Stimulated activated CD4-positive, alpha-beta T cell treated with anti-CD3 and anti-CD28 coated beads, Interleukin-4, amount 100 ng/mL, for 1 hour (primary cell): ENCODE measurements around the gene PRAMEF14.
"Not testable (repeated sequence)": the region's sequence is repeated elsewhere in the genome, so short reads cannot be mapped to it uniquely, and the experiment has no call there.

Experiments
- DNase-seq: peaks from one replicate; pipeline ENCODE4 v3.0.0-alpha.2; 2020

The PRAMEF14 gene

GRCh38 chr1:13347034-13347433 lies at the start of gene PRAMEF14:
PRAMEF14 (minus strand) TSS chr1:13347134; CDS start chr1:13345314, 1,820 bp downstream.
- not testable (repeated sequence) for DNase-seq

GRCh38 chr1:13395311-13395710 lies 48.4 kb upstream of the PRAMEF14 start:
- not testable (repeated sequence) for DNase-seq

GRCh38 chr1:13394761-13395160 lies 47.8 kb upstream of the PRAMEF14 start:
- DNase-seq, result not testable (repeated sequence)

GRCh38 chr1:13393004-13393403 lies 46.1 kb upstream of the PRAMEF14 start:
- DNase-seq, result not testable (repeated sequence)

- not testable (repeated sequence) for DNase-seq
Measured at GRCh38 chr1:13389332-13389731, 42.4 kb upstream of the PRAMEF14 start, which contains the start of gene PRAMEF17. PRAMEF17 (plus strand) TSS chr1:13389632; CDS start chr1:13389658, 26 bp downstream.

- DNase-seq, result not testable (repeated sequence)
Measured at GRCh38 chr1:13380380-13380779, 33.4 kb upstream of the PRAMEF14 start.

- not testable (repeated sequence) for DNase-seq
Measured at GRCh38 chr1:13378983-13379382, 32.0 kb upstream of the PRAMEF14 start.

- DNase-seq, result peak; percentile 3
Measured at GRCh38 chr1:13368544-13368943, 21.6 kb upstream of the PRAMEF14 start.

GRCh38 chr1:13366536-13366935 lies 19.6 kb upstream of the PRAMEF14 start:
- not testable (repeated sequence) for DNase-seq

GRCh38 chr1:13364928-13365327 lies 18.0 kb upstream of the PRAMEF14 start:
- DNase-seq, result not testable (repeated sequence)

GRCh38 chr1:13362364-13362763 lies 15.4 kb upstream of the PRAMEF14 start:
- not testable (repeated sequence) for DNase-seq

- DNase-seq, result not testable (repeated sequence)
Measured at GRCh38 chr1:13356774-13357173, 9.8 kb upstream of the PRAMEF14 start.

GRCh38 chr1:13354475-13354874 lies 7.5 kb upstream of the PRAMEF14 start:
- not testable (repeated sequence) for DNase-seq

GRCh38 chr1:13353476-13353875 lies 6.5 kb upstream of the PRAMEF14 start:
- not testable (repeated sequence) for DNase-seq

GRCh38 chr1:13342496-13342895 lies 4.4 kb downstream of the PRAMEF14 start:
- DNase-seq, result not testable (repeated sequence)

- DNase-seq, result not testable (repeated sequence)
Measured at GRCh38 chr1:13315281-13315680, 31.7 kb downstream of the PRAMEF14 start, which contains the start of gene PRAMEF15. PRAMEF15 (plus strand) TSS chr1:13315581; CDS start chr1:13318408, 2,827 bp downstream.

- not testable (repeated sequence) for DNase-seq
Measured at GRCh38 chr1:13303239-13303638, 43.7 kb downstream of the PRAMEF14 start, which contains the start of gene PRAMEF33. PRAMEF33 (plus strand) TSS chr1:13303539; CDS start chr1:13305955, 2,416 bp downstream.

- DNase-seq, result not testable (repeated sequence)
Measured at GRCh38 chr1:13302197-13302596, 44.7 kb downstream of the PRAMEF14 start.

GRCh38 chr1:13298699-13299098 lies 48.2 kb downstream of the PRAMEF14 start:
- DNase-seq, result not testable (repeated sequence)

GRCh38 chr1:13297216-13297931 lies 49.6 kb downstream of the PRAMEF14 start:
- DNase-seq, result not testable (repeated sequence)
